ENCODE measurements around the gene SAMD1. TPM values are rescaled to one million over a fixed set of nuclear protein-coding genes. Genes with fewer than 3 reads are reported as not detected.
"Not testable (repeated sequence)": the region's sequence is repeated elsewhere in the genome, so short reads cannot be mapped to it uniquely, and the experiment has no call there.

The SAMD1 gene
- total RNA-seq, 1 experiment from 2014 or later: 64.1 TPM

DNA sequence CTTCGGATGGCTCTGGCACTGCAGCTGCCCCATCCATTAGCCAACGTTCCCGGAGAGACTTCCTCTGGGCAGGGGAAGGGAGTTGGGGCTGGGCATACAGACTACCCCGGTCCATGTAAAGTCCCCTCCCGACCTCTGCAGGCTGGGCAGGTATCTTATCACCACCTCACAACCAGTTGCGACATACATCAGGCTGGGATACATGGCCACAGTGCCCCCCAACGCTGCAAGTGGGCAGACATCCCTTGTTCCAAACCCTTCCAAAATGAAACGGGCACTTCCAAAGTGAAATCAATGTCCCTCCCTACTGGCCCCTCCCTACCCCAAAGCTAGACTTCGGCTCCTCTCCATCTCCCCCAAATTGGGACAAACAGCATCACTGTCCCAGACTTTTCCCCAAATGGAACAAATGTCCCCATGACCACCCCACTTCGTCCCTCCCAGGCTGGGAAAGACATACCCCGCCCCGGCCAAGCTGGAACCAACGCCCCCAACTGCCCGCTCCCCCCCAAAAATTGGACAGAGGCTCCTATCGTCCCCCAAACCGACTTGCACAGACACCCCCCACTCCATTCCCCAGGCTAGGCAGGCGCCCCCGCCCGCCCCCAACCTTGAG, 33.7 kb downstream of the SAMD1 start:
- H3K4me3 ChIP-seq: no peak overlapping the region
- H3K27ac ChIP-seq: no peak overlapping the region
- H3K4me1 ChIP-seq (replicated peaks): peaks cover 3% of the 10 kb centered on the region; the same call in 1 of the 2 replicates

GRCh38 chr19:14056069-14056666, 34.4 kb downstream of the SAMD1 start:
- no peaks in the 10 kb centered on the region for H3K9me3 ChIP-seq (replicated peaks)
- H3K4me3 ChIP-seq: no peak overlapping the region
- peaks cover 4% of the 10 kb centered on the region for H3K27me3 ChIP-seq (replicated peaks)
- peaks cover 3% of the 10 kb centered on the region; the same call in 1 of the 2 replicates for H3K4me1 ChIP-seq (replicated peaks)
- no peak for DNase-seq (ENCODE audit: low read depth in 1 of 2, low spot score in 2 of 2)
- H3K36me3 ChIP-seq: no peaks in the 10 kb centered on the region
- no peak overlapping the region for H3K27ac ChIP-seq

More for the DNA sequence above, 33.7 kb downstream of the SAMD1 start:
- Histone ChIP-seq H3K36me3 (no peaks in the 10 kb centered on the region), H3K27me3 (replicated peaks) (peaks cover 7% of the 10 kb centered on the region), H3K9me3 (replicated peaks) (no peaks in the 10 kb centered on the region)
- no peak for DNase-seq (ENCODE audit: low read depth in 1 of 2, low spot score in 2 of 2)

DNA sequence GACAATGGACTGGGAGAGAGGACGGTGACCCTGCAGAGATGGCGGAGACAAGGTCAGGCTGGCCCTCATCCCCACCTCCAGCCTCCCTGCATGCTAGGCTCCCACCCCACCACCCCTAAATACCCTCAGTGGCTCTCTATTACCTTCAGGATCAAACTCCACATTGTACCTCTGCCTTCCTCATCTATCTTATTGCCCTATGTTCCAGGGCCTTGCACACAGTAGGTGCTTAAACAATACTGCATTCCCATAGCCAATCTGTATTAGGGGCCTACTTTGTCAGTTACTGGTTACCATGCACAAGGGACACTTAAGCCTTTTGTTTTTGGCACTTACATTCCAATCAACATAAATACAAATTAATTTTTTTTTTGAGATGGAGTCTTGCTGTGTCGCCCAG, 35.2 kb downstream of the SAMD1 start:
- Histone ChIP-seq H3K9me3 (replicated peaks) (no peaks in the 10 kb centered on the region), H3K4me3 (no peak overlapping the region), H3K4me1 (replicated peaks) (peaks cover 3% of the 10 kb centered on the region; the same call in 1 of the 2 replicates), H3K36me3 (no peaks in the 10 kb centered on the region), H3K27ac (no peak overlapping the region), H3K27me3 (replicated peaks) (peaks cover 4% of the 10 kb centered on the region)
- DNase-seq (ENCODE audit: low read depth in 1 of 2, low spot score in 2 of 2): no peak

GRCh38 chr19:14054721-14055120, 35.8 kb downstream of the SAMD1 start:
- no peak for DNase-seq (ENCODE audit: low read depth in 1 of 2, low spot score in 2 of 2)
- peaks cover 3% of the 10 kb centered on the region; the same call in 1 of the 2 replicates for H3K4me1 ChIP-seq (replicated peaks)
- H3K36me3 ChIP-seq: no peaks in the 10 kb centered on the region
- H3K9me3 ChIP-seq (replicated peaks): no peaks in the 10 kb centered on the region
- H3K27me3 ChIP-seq (replicated peaks): peaks cover 4% of the 10 kb centered on the region
- H3K27ac ChIP-seq: no peak overlapping the region
- no peak overlapping the region for H3K4me3 ChIP-seq

DNA sequence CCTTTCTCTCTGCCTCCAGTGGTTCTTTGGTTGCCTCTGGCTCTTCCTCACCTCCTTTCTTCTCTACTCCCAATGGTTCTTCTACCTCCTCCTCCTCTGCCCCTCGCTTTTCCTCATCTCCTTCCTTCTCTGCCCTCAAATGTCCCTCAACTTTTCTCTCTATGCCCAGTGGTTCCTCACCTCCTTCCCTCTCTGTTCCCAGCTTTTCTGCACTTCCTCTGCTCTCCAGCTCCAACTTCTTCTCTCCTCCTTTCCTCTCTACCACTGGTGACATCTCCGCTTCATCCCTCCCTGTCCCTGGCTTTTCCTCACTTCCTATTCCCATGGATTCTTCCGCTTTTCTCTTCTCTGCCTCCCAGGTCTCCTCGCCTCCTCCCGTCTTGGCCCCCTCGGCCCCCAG, 36.5 kb downstream of the SAMD1 start:
- Histone ChIP-seq H3K9me3 (replicated peaks) (no peaks in the 10 kb centered on the region), H3K36me3 (no peaks in the 10 kb centered on the region), H3K27ac (no peak overlapping the region), H3K27me3 (replicated peaks) (peaks cover 4% of the 10 kb centered on the region), H3K4me3 (no peak overlapping the region), H3K4me1 (replicated peaks) (peaks cover 3% of the 10 kb centered on the region; the same call in 1 of the 2 replicates)
- DNase-seq (ENCODE audit: low read depth in 1 of 2, low spot score in 2 of 2): no peak

DNA sequence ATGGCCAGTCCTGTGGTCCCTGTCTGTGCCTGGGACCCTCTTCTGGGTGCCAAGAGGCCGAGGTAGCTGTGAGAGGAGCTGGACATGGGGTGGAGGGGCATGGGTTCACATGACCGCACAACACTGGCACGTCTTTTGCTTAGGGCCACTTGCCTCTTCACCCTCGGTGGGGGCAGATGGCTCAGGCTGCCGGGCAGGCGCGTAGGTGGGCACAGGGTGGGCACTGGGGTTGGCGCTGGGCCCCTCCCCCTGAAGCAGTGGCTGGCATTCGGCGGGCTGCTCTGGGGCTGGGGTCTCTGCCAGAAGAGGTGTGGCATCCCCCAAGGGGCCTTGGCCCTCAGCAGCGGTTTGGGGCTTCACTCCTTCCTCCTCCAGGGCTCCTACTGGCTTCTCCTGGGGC, 37.1 kb downstream of the SAMD1 start:
- no peak for DNase-seq (ENCODE audit: low read depth in 1 of 2, low spot score in 2 of 2)
- Histone ChIP-seq H3K27me3 (replicated peaks) (peaks cover 4% of the 10 kb centered on the region), H3K4me1 (replicated peaks) (peaks cover 3% of the 10 kb centered on the region; the same call in 1 of the 2 replicates), H3K27ac (no peak overlapping the region), H3K36me3 (no peaks in the 10 kb centered on the region), H3K9me3 (replicated peaks) (no peaks in the 10 kb centered on the region), H3K4me3 (no peak overlapping the region)

- Histone ChIP-seq H3K9me3 (replicated peaks) (no peaks in the 10 kb centered on the region), H3K4me1 (replicated peaks) (peaks cover 3% of the 10 kb centered on the region; the same call in 1 of the 2 replicates), H3K27me3 (replicated peaks) (peaks cover 3% of the 10 kb centered on the region), H3K4me3 (no peak overlapping the region), H3K27ac (no peak overlapping the region), H3K36me3 (no peaks in the 10 kb centered on the region)
- DNase-seq (ENCODE audit: low read depth in 1 of 2, low spot score in 2 of 2): no peak
Measured at GRCh38 chr19:14053032-14053431, 37.5 kb downstream of the SAMD1 start.

- H3K4me3 ChIP-seq: no peak overlapping the region
- no peak for DNase-seq (ENCODE audit: low read depth in 1 of 2, low spot score in 2 of 2)
- H3K27ac ChIP-seq: no peak overlapping the region
- no peaks in the 10 kb centered on the region for H3K4me1 ChIP-seq (replicated peaks)
- H3K9me3 ChIP-seq (replicated peaks): no peaks in the 10 kb centered on the region
- no peaks in the 10 kb centered on the region for H3K36me3 ChIP-seq
- H3K27me3 ChIP-seq (replicated peaks): no peaks in the 10 kb centered on the region
Measured at GRCh38 chr19:14052470-14052869, 38.1 kb downstream of the SAMD1 start.

DNA sequence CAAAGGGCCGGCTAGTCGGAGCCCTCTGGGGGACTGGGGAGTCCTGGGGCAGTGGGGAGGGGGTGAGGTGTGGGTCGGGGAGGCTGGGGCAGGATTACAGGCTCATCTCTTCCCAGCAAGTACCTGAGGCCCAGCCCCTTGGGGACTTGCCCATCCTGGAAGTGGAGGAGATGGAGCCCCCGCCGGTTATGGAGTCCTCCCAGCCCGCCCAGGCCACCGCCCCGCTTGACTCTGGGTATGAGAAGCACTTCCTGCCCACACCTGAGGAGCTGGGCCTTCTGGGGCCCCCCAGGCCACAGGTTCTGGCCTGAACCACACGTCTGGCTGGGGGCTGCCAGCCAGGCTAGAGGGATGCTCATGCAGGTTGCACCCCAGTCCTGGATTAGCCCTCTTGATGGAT, 38.6 kb downstream of the SAMD1 start:
- Histone ChIP-seq H3K4me3 (no peak overlapping the region), H3K36me3 (no peaks in the 10 kb centered on the region), H3K9me3 (replicated peaks) (no peaks in the 10 kb centered on the region), H3K27ac (no peak overlapping the region), H3K4me1 (replicated peaks) (no peaks in the 10 kb centered on the region), H3K27me3 (replicated peaks) (no peaks in the 10 kb centered on the region)
- DNase-seq (ENCODE audit: low read depth in 1 of 2, low spot score in 2 of 2): no peak

DNA sequence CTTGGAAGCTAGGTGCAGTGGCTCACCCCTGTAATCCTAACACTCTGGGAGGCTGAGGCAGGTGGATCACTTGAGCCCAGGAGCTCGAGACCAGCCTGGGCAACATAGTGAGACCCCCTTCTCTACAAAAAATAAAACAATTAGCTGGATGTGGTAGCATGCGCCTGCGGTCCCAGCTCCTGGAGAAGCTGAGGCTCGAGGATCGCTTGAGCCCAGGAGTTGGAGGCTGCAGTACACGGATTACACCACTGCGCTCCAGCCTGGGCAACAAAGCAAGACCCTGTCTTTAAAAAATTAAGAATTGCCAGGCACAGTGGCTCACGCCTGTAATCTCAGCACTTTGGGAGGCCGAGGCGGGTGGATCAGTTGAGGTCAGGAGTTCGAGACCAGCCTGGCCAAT, 39.6 kb downstream of the SAMD1 start:
- not testable (repeated sequence) for H3K27me3 ChIP-seq (replicated peaks); H3K4me1 ChIP-seq (replicated peaks); H3K9me3 ChIP-seq (replicated peaks); H3K27ac ChIP-seq; H3K36me3 ChIP-seq; DNase-seq (ENCODE audit: low read depth in 1 of 2, low spot score in 2 of 2); H3K4me3 ChIP-seq

- Histone ChIP-seq H3K36me3 (no peaks in the 10 kb centered on the region), H3K27ac (no peak overlapping the region), H3K4me3 (no peak overlapping the region), H3K4me1 (replicated peaks) (no peaks in the 10 kb centered on the region), H3K27me3 (replicated peaks) (no peaks in the 10 kb centered on the region), H3K9me3 (replicated peaks) (no peaks in the 10 kb centered on the region)
- DNase-seq (ENCODE audit: low read depth in 1 of 2, low spot score in 2 of 2): no peak
Measured at GRCh38 chr19:14050512-14050911, 40.0 kb downstream of the SAMD1 start.

- H3K4me1 ChIP-seq (replicated peaks): no peaks in the 10 kb centered on the region
- DNase-seq (ENCODE audit: low read depth in 1 of 2, low spot score in 2 of 2): peak in 1 of 2 experiments; percentile 50
- H3K27me3 ChIP-seq (replicated peaks): no peaks in the 10 kb centered on the region
- no peaks in the 10 kb centered on the region for H3K9me3 ChIP-seq (replicated peaks)
- H3K27ac ChIP-seq: no peak overlapping the region
- H3K4me3 ChIP-seq: no peak overlapping the region
- no peaks in the 10 kb centered on the region for H3K36me3 ChIP-seq
Measured at GRCh38 chr19:14048443-14049153, 42.0 kb downstream of the SAMD1 start.

- not testable (repeated sequence) for H3K9me3 ChIP-seq (replicated peaks); H3K4me3 ChIP-seq; H3K27ac ChIP-seq; H3K27me3 ChIP-seq (replicated peaks); H3K4me1 ChIP-seq (replicated peaks); DNase-seq (ENCODE audit: low read depth in 1 of 2, low spot score in 2 of 2); H3K36me3 ChIP-seq
Measured at GRCh38 chr19:14047866-14048265, 42.7 kb downstream of the SAMD1 start.
